ENCODE measurements around the gene SELENON.

The SELENON gene

GRCh38 chr1:25867210-25867991 is 67.4 kb downstream of the SELENON start:
- DNase-seq = no peak

Data from CD4-positive, alpha-beta T cell treated with Interleukin-1 beta for 1 hour (primary cell).